Common myeloid progenitor, CD34-positive (primary cell): ENCODE measurements around the gene ARHGAP10.

Experiments used
- CTCF ChIA-PET: fragments of 350-600 bp; sonication (Branson Sonifier 250); formaldehyde crosslinking; loops from one replicate; lab custom pipeline; 2021; ENCODE audit warnings: antibody characterized with exemption; lab: Charles Lee
- POLR2A ChIA-PET: fragments of 350-600 bp; sonication (Branson Sonifier 250); formaldehyde crosslinking; loops from one replicate; lab custom pipeline; 2021; ENCODE audit warnings: antibody characterized with exemption; lab: Charles Lee
- DNase-seq, 3 donors: peaks; one replicate each; pipeline versions ENCODE4 v3.0.0 to v3.0.0-alpha.2; 2013
- H3K27ac ChIP-seq, 2 experiments: 1 replicate in 1 of 2; 2 replicates in 1 of 2; pipeline ENCODE4 v1.7.0; 2013; ENCODE audit warnings: inconsistent platforms in 2 of 2, low read length in 2 of 2, mild to moderate bottlenecking in 2 of 2, low read depth in 1 of 2, moderate library complexity in 1 of 2; ENCODE audit not compliant: severe bottlenecking in 2 of 2, insufficient read depth in 1 of 2, poor library complexity in 1 of 2
- H3K27me3 ChIP-seq, 5 experiments: replicated peaks in 2 of 5; 1 replicate in 3 of 5; 2 replicates in 2 of 5; pipeline versions ENCODE4 v1.6.1 to v1.7.0; 2013; ENCODE audit warnings: low read length in 4 of 5, mild to moderate bottlenecking in 2 of 5, moderate library complexity in 2 of 5, inconsistent platforms in 1 of 5; ENCODE audit not compliant: insufficient read depth in 5 of 5, control insufficient read depth in 4 of 5
- H3K36me3 ChIP-seq, 4 experiments: 1 replicate in 2 of 4; 2 replicates in 2 of 4; pipeline versions ENCODE4 v1.6.1 to v1.7.0; 2013; ENCODE audit warnings: low read length in 3 of 4, control low read depth in 1 of 4, mild to moderate bottlenecking in 1 of 4; ENCODE audit not compliant: control insufficient read depth in 4 of 4, insufficient read depth in 4 of 4
- H3K4me1 ChIP-seq, 4 experiments: 1 replicate in 3 of 4; 2 replicates in 1 of 4; pipeline versions ENCODE4 v1.6.1 to v1.7.1; 2013; ENCODE audit warnings: low read length in 3 of 4, mild to moderate bottlenecking in 3 of 4, control low read depth in 1 of 4, inconsistent platforms in 1 of 4, moderate library complexity in 1 of 4; ENCODE audit not compliant: control insufficient read depth in 4 of 4, insufficient read depth in 4 of 4; ENCODE audit errors: control extremely low read depth in 1 of 4
- H3K4me3 ChIP-seq, 7 experiments: 1 replicate in 4 of 7; 2 replicates in 3 of 7; pipeline versions ENCODE4 v1.5.1 to v1.7.0; 2013; ENCODE audit warnings: mild to moderate bottlenecking in 7 of 7, low read length in 6 of 7, moderate library complexity in 6 of 7, inconsistent platforms in 2 of 7, low read depth in 2 of 7, control low read depth in 1 of 7; ENCODE audit not compliant: insufficient read depth in 4 of 7, control insufficient read depth in 1 of 7; ENCODE audit errors: extremely low read depth in 1 of 7
- H3K9me3 ChIP-seq, 5 experiments: 1 replicate in 4 of 5; 2 replicates in 1 of 5; pipeline versions ENCODE4 v1.6.1 to v1.7.1; 2013; ENCODE audit warnings: low read length in 4 of 5, mild to moderate bottlenecking in 2 of 5, inconsistent platforms in 1 of 5, low read depth in 1 of 5, moderate library complexity in 1 of 5; ENCODE audit not compliant: control insufficient read depth in 4 of 5, insufficient read depth in 2 of 5; ENCODE audit errors: control extremely low read depth in 1 of 5
- WGBS: methylation state at CpG from one replicate; pipeline ENCODE4 v1.1.5; 2013; ENCODE audit not compliant: insufficient coverage; 5-methylcytosine and 5-hydroxymethylcytosine counted together

Gene ARHGAP10

GRCh38 chr4:147831551-147832171 lies 99.8 kb downstream of the ARHGAP10 start:
- Histone ChIP-seq H3K4me3 (no peak overlapping the region), H3K9me3 (no peaks in the 10 kb centered on the region), H3K36me3 (peaks cover 0 to 2% (median 0%) of the 10 kb centered on the region in 4 experiments), H3K27me3 (no peaks in the 10 kb centered on the region), H3K4me1 (peaks cover 0 to 32% (median 0%) of the 10 kb centered on the region in 4 experiments), H3K27ac (no peak overlapping the region)
- 100% methylated on average over 1 of the region's 5 CpGs for WGBS
- POLR2A ChIA-PET = no interaction called here
- CTCF ChIA-PET = interaction anchor here (1.5 kb wide), 1 partner anchor 9 kb away, joined by 6 read pairs; no protein-coding TSS in a partner anchor
- DNase-seq = peak in 2 of 3 donors; percentile 35 to 52

- H3K36me3 ChIP-seq = peaks cover 0 to 2% (median 0%) of the 10 kb centered on the region in 4 experiments
- H3K27me3 ChIP-seq = no peaks in the 10 kb centered on the region
- H3K4me1 ChIP-seq = peaks cover 0 to 26% (median 0%) of the 10 kb centered on the region in 4 experiments
- no peak overlapping the region for H3K4me3 ChIP-seq
- H3K27ac ChIP-seq = no peak overlapping the region
- DNase-seq = no peak
- POLR2A ChIA-PET = no interaction called here
- WGBS = 100% methylated on average over 1 of the region's 2 CpGs
- H3K9me3 ChIP-seq = no peaks in the 10 kb centered on the region
- CTCF ChIA-PET = interaction anchor here (0.9 to 1.5 kb wide), 4 partner anchors 10 to 34 kb away, joined by 3 to 6 read pairs (median 3); no protein-coding TSS in a partner anchor
These were observed 101.4 kb downstream of the ARHGAP10 start for GRCh38 chr4:147833254-147833653.

- Histone ChIP-seq H3K4me3 (no peak overlapping the region), H3K4me1 (peaks cover 0 to 21% (median 0%) of the 10 kb centered on the region in 4 experiments), H3K9me3 (no peaks in the 10 kb centered on the region), H3K27me3 (no peaks in the 10 kb centered on the region), H3K27ac (no peak overlapping the region), H3K36me3 (peaks cover 0 to 2% (median 0%) of the 10 kb centered on the region in 4 experiments)
- WGBS = 100% methylated on average over 1 of the region's 2 CpGs
- POLR2A ChIA-PET = no interaction called here
- no peak for DNase-seq
- CTCF ChIA-PET = interaction anchor here (1.3 to 1.5 kb wide), 2 partner anchors 25 to 33 kb away, joined by 3 read pairs; no protein-coding TSS in a partner anchor
These were observed 101.9 kb downstream of the ARHGAP10 start for GRCh38 chr4:147833741-147834140.

- 100% methylated on average over 1 of the region's 3 CpGs for WGBS
- CTCF ChIA-PET = interaction anchor here (1.3 kb wide), 1 partner anchor 33 kb away, joined by 3 read pairs; no protein-coding TSS in a partner anchor
- Histone ChIP-seq H3K36me3 (peaks cover 0 to 2% (median 0%) of the 10 kb centered on the region in 4 experiments), H3K9me3 (no peaks in the 10 kb centered on the region), H3K27me3 (no peaks in the 10 kb centered on the region), H3K27ac (no peak overlapping the region), H3K4me3 (no peak overlapping the region), H3K4me1 (peaks cover 0 to 14% (median 0%) of the 10 kb centered on the region in 4 experiments)
- DNase-seq = no peak
- POLR2A ChIA-PET = no interaction called here
These were observed 102.6 kb downstream of the ARHGAP10 start for GRCh38 chr4:147834480-147834879.

GRCh38 chr4:147836807-147837206 lies 104.9 kb downstream of the ARHGAP10 start:
- ChIA-PET CTCF (interaction anchor here (0.7 kb wide), 1 partner anchor 30 kb away, joined by 5 read pairs; no protein-coding TSS in a partner anchor), POLR2A (no interaction called here)
- Histone ChIP-seq H3K27ac (no peak overlapping the region), H3K4me1 (peaks cover 0 to 11% (median 0%) of the 10 kb centered on the region in 4 experiments), H3K27me3 (no peaks in the 10 kb centered on the region), H3K36me3 (no peaks in the 10 kb centered on the region), H3K4me3 (no peak overlapping the region), H3K9me3 (no peaks in the 10 kb centered on the region)
- no peak for DNase-seq
- WGBS = 95% methylated on average over 3 of the region's 6 CpGs

- Histone ChIP-seq H3K27me3 (no peaks in the 10 kb centered on the region), H3K36me3 (no peaks in the 10 kb centered on the region), H3K4me3 (no peak overlapping the region), H3K4me1 (peaks cover 0 to 11% (median 0%) of the 10 kb centered on the region in 4 experiments), H3K9me3 (no peaks in the 10 kb centered on the region), H3K27ac (no peak overlapping the region)
- CTCF ChIA-PET = interaction anchor here (1.1 kb wide), 1 partner anchor 21 kb away, joined by 4 read pairs; no protein-coding TSS in a partner anchor
- no CpG with 5 or more reads among the region's 1 CpG for WGBS
- DNase-seq = no peak
- POLR2A ChIA-PET = no interaction called here
These were observed 105.5 kb downstream of the ARHGAP10 start for GRCh38 chr4:147837435-147837834.

- Histone ChIP-seq H3K27me3 (no peaks in the 10 kb centered on the region), H3K4me1 (peaks cover 0 to 11% (median 0%) of the 10 kb centered on the region in 4 experiments), H3K36me3 (no peaks in the 10 kb centered on the region), H3K4me3 (no peak overlapping the region), H3K27ac (no peak overlapping the region), H3K9me3 (no peaks in the 10 kb centered on the region)
- no peak for DNase-seq
- ChIA-PET CTCF (interaction anchor here (1.1 to 1.3 kb wide), 2 partner anchors 22 to 70 kb away, joined by 3 to 4 read pairs; no protein-coding TSS in a partner anchor), POLR2A (no interaction called here)
- WGBS = no CpG with 5 or more reads among the region's 1 CpG
These were observed 106.0 kb downstream of the ARHGAP10 start for GRCh38 chr4:147837854-147838253.
